Endodermal cell (in vitro differentiated cells): ENCODE data around the gene TDRD15. TPM values are rescaled to one million over a fixed set of nuclear protein-coding genes. Genes with fewer than 3 reads are reported as not detected.

Experiments used
- DNase-seq: peaks from one replicate; pipeline ENCODE4 v3.0.0-alpha.2; 2017
- H3K27ac ChIP-seq: 2 replicates; pipeline ENCODE4 v1.5.1; 2013; ENCODE audit warnings: mild to moderate bottlenecking, low read depth, low read length, moderate library complexity
- H3K27me3 ChIP-seq: 2 replicates; pipeline ENCODE4 v1.6.1; 2013; ENCODE audit warnings: mild to moderate bottlenecking, low read length, moderate library complexity; ENCODE audit not compliant: insufficient read depth, control insufficient read depth, poor library complexity, severe bottlenecking
- H3K36me3 ChIP-seq: 2 replicates; pipeline ENCODE4 v1.7.0; 2013; ENCODE audit warnings: mild to moderate bottlenecking, low read length, moderate library complexity; ENCODE audit not compliant: control insufficient read depth, insufficient read depth
- H3K4me1 ChIP-seq: one replicate; pipeline ENCODE4 v1.7.0; 2013; ENCODE audit warnings: low read length; ENCODE audit not compliant: control insufficient read depth, insufficient read depth
- H3K4me3 ChIP-seq: 2 replicates; pipeline ENCODE4 v1.5.1; 2013; ENCODE audit warnings: mild to moderate bottlenecking, low read length, moderate library complexity
- H3K9ac ChIP-seq: 2 replicates; pipeline ENCODE4 v1.6.1; 2013; ENCODE audit warnings: mild to moderate bottlenecking, low read length, moderate library complexity; ENCODE audit not compliant: poor library complexity, severe bottlenecking; ENCODE audit errors: extremely low read depth
- H3K9me3 ChIP-seq: 2 replicates; pipeline ENCODE4 v1.6.1; 2013; ENCODE audit warnings: mild to moderate bottlenecking, low read length, moderate library complexity; ENCODE audit not compliant: control insufficient read depth
- H3K27ac Mint-ChIP-seq: 2 replicates; pipeline ENCODE4 v1.8.0; 2020; ENCODE audit warnings: mixed read lengths
- H3K27me3 Mint-ChIP-seq: 2 replicates; pipeline ENCODE4 v1.8.0; 2021; ENCODE audit warnings: mild to moderate bottlenecking, mixed read lengths; ENCODE audit not compliant: insufficient read depth
- H3K36me3 Mint-ChIP-seq: 2 replicates; pipeline ENCODE4 v1.8.0; 2020; ENCODE audit warnings: low read depth, mixed read lengths
- H3K4me1 Mint-ChIP-seq: 2 replicates; pipeline ENCODE4 v1.8.0; 2020; ENCODE audit warnings: mixed read lengths
- H3K4me3 Mint-ChIP-seq: 2 replicates; pipeline ENCODE4 v1.8.0; 2020; ENCODE audit warnings: mild to moderate bottlenecking, moderate library complexity, mixed read lengths
- H3K9me3 Mint-ChIP-seq: 2 replicates; pipeline ENCODE4 v1.8.0; 2020; ENCODE audit warnings: mild to moderate bottlenecking, mixed read lengths
- CTCF ChIP-seq: fragments of 200-600 bp; sonication (generic); conservative IDR thresholded peaks from 2 replicates; pipeline ENCODE4 v1.5.0; 2021; ENCODE audit warnings: antibody characterized with exemption, mild to moderate bottlenecking
- WGBS, 2 experiments: methylation state at CpG; one replicate each; pipeline versions ENCODE4 v1.1.5 to v1.1.7; 2013; ENCODE audit warnings: missing lambda C conversion rate in 2 of 2, mixed read lengths in 1 of 2; ENCODE audit not compliant: insufficient coverage in 1 of 2, insufficient read length in 1 of 2; 5-methylcytosine and 5-hydroxymethylcytosine counted together
- total RNA-seq, 2 donors: library from RNA; stranded (reverse); fragmentation: NEBNext Ultra II Directional in 1 of 2; extraction: Animal tissue kit (Norgen Biotek cat#: 25700) in 1 of 2; gene quantifications; 2 replicates in 1 of 2; 3 replicates in 1 of 2; pipeline ENCODE4 v1.2.1, GENCODE V29; 2021

Gene TDRD15
- total RNA-seq, 2 donors from 2014 or later = 0.33 to 0.44 TPM

- Mint-ChIP-seq H3K4me1 (peaks cover 10% of the 10 kb centered on the region), H3K9me3 (no peaks in the 10 kb centered on the region), H3K4me3 (no peak overlapping the region), H3K27ac (no peak overlapping the region), H3K27me3 (peaks cover 6% of the 10 kb centered on the region), H3K36me3 (no peaks in the 10 kb centered on the region)
- no peak overlapping the region for H3K4me3 ChIP-seq
- no peaks in the 10 kb centered on the region for H3K9me3 ChIP-seq
- H3K9ac ChIP-seq = no peak overlapping the region
- H3K4me1 ChIP-seq = no peaks in the 10 kb centered on the region
- no peaks in the 10 kb centered on the region for H3K27me3 ChIP-seq
- no peak for DNase-seq
- H3K27ac ChIP-seq = no peak overlapping the region
- 96% methylated on average over 11 to 12 of the region's 12 CpGs for WGBS, 2 experiments
- TF ChIP-seq CTCF = no peak
- no peaks in the 10 kb centered on the region for H3K36me3 ChIP-seq
Observed at GRCh38 chr2:21102356-21102755, 21.4 kb upstream of the TDRD15 start.

- H3K27me3 ChIP-seq = no peaks in the 10 kb centered on the region
- H3K9me3 ChIP-seq = no peaks in the 10 kb centered on the region
- H3K27ac ChIP-seq = no peak overlapping the region
- 94% methylated on average over 1 of the region's 1 CpG; no CpG with 5 or more reads in 1 of the 2 experiments for WGBS, 2 experiments
- H3K4me1 ChIP-seq = no peaks in the 10 kb centered on the region
- H3K36me3 ChIP-seq = no peaks in the 10 kb centered on the region
- Mint-ChIP-seq H3K27me3 (peaks cover 6% of the 10 kb centered on the region), H3K36me3 (no peaks in the 10 kb centered on the region), H3K9me3 (no peaks in the 10 kb centered on the region), H3K4me1 (peaks cover 10% of the 10 kb centered on the region), H3K27ac (no peak overlapping the region), H3K4me3 (no peak overlapping the region)
- TF ChIP-seq CTCF = no peak
- no peak overlapping the region for H3K4me3 ChIP-seq
- no peak overlapping the region for H3K9ac ChIP-seq
- DNase-seq = no peak
Observed at GRCh38 chr2:21103274-21103891, 20.4 kb upstream of the TDRD15 start.

- Mint-ChIP-seq H3K9me3 (no peaks in the 10 kb centered on the region), H3K27me3 (peaks cover 6% of the 10 kb centered on the region), H3K27ac (no peak overlapping the region), H3K4me1 (peaks cover 10% of the 10 kb centered on the region), H3K4me3 (no peak overlapping the region), H3K36me3 (no peaks in the 10 kb centered on the region)
- Histone ChIP-seq H3K36me3 (no peaks in the 10 kb centered on the region), H3K27ac (no peak overlapping the region), H3K4me3 (no peak overlapping the region), H3K9ac (no peak overlapping the region), H3K27me3 (no peaks in the 10 kb centered on the region), H3K4me1 (no peaks in the 10 kb centered on the region), H3K9me3 (no peaks in the 10 kb centered on the region)
- TF ChIP-seq CTCF = no peak
- DNase-seq = no peak
- WGBS, 2 experiments = 83% methylated on average over 1 of the region's 1 CpG; no CpG with 5 or more reads in 1 of the 2 experiments
Observed at GRCh38 chr2:21104030-21104660, 19.6 kb upstream of the TDRD15 start.
